SK-N-SH treated with all-trans-retinoic acid at 6 μM for 48 hours (cell line): Measurements from ENCODE around the gene MYO1H.

Experiments used
- ATAC-seq: fragments of 200-7000 bp; cut with Tn5 transposase; 3 replicates; pipeline ENCODE4 v1.9.1; 2020; ENCODE audit warnings: mild to moderate bottlenecking, moderate library complexity
- BACH2 ChIP-seq: fragments of 250-450 bp; sonication (Bioruptor Pico); IDR thresholded peaks from 2 replicates; pipeline ENCODE4 v1.9.0; 2021; ENCODE audit warnings: mild to moderate bottlenecking, borderline replicate concordance
- CREB5 ChIP-seq: fragments of 250-450 bp; sonication (Bioruptor Pico); IDR thresholded peaks from 2 replicates; pipeline ENCODE4 v1.5.1; 2020; ENCODE audit warnings: low read depth, mild to moderate bottlenecking, moderate library complexity
- CSDC2 ChIP-seq: fragments of 250-450 bp; sonication (Bioruptor Pico); IDR thresholded peaks from 2 replicates; pipeline ENCODE4 v1.5.0; 2020; ENCODE audit warnings: mild to moderate bottlenecking, moderate library complexity
- CSRNP3 ChIP-seq: fragments of 250-450 bp; sonication (Bioruptor Pico); IDR thresholded peaks from 2 replicates; pipeline ENCODE4 v1.5.1; 2021; ENCODE audit warnings: mild to moderate bottlenecking, moderate library complexity
- GLIS3 ChIP-seq: fragments of 250-450 bp; sonication (Bioruptor Pico); IDR thresholded peaks from 2 replicates; pipeline ENCODE4 v1.5.0; 2020; ENCODE audit warnings: mild to moderate bottlenecking, moderate library complexity
- ISL1 ChIP-seq: fragments of 250-450 bp; sonication (Bioruptor Pico); IDR thresholded peaks from 2 replicates; pipeline ENCODE4 v2.1.2; 2022; ENCODE audit warnings: mild to moderate bottlenecking, moderate library complexity
- OSR1 ChIP-seq: fragments of 250-450 bp; sonication (Bioruptor Pico); IDR thresholded peaks from 2 replicates; pipeline ENCODE4 v1.8.0; 2022; ENCODE audit warnings: moderate library complexity, mild to moderate bottlenecking, inconsistent platforms
- PATZ1 ChIP-seq: fragments of 250-450 bp; sonication (Bioruptor Pico); IDR thresholded peaks from 2 replicates; pipeline ENCODE4 v1.8.0; 2020; ENCODE audit warnings: mild to moderate bottlenecking, moderate library complexity, borderline replicate concordance
- PPARA ChIP-seq: fragments of 250-450 bp; sonication (Bioruptor Pico); IDR thresholded peaks from 2 replicates; pipeline ENCODE4 v1.5.0; 2020; ENCODE audit warnings: mild to moderate bottlenecking, borderline replicate concordance
- RARB ChIP-seq: fragments of 250-450 bp; sonication (Bioruptor Pico); IDR thresholded peaks from 2 replicates; pipeline ENCODE4 v1.8.0; 2021; ENCODE audit warnings: mild to moderate bottlenecking, moderate library complexity
- SNAI2 ChIP-seq: fragments of 250-450 bp; sonication (Bioruptor Pico); IDR thresholded peaks from 2 replicates; pipeline ENCODE4 v1.5.0; 2020; ENCODE audit warnings: mild to moderate bottlenecking, moderate library complexity
- TCF4 ChIP-seq: fragments of 250-450 bp; sonication (Bioruptor Pico); IDR thresholded peaks from 2 replicates; pipeline ENCODE4 v1.8.0; 2021; ENCODE audit warnings: mild to moderate bottlenecking, moderate library complexity, borderline replicate concordance
- TOX ChIP-seq: fragments of 250-450 bp; sonication (Bioruptor Pico); IDR thresholded peaks from 2 replicates; pipeline ENCODE4 v1.8.0; 2021; ENCODE audit warnings: mild to moderate bottlenecking, moderate library complexity, borderline replicate concordance
- TSHZ2 ChIP-seq: fragments of 250-450 bp; sonication (Bioruptor Pico); IDR thresholded peaks from 2 replicates; pipeline ENCODE4 v1.5.0; 2020; ENCODE audit warnings: mild to moderate bottlenecking, moderate library complexity
- ZC3H10 ChIP-seq: fragments of 250-450 bp; sonication (Bioruptor Pico); IDR thresholded peaks from 2 replicates; pipeline ENCODE4 v1.5.1; 2021; ENCODE audit warnings: mild to moderate bottlenecking, moderate library complexity
- ZFP30 ChIP-seq: fragments of 450-650 bp; formaldehyde crosslinking; IDR thresholded peaks from 2 replicates; pipeline ENCODE4 v1.5.0; 2022; ENCODE audit warnings: mild to moderate bottlenecking, moderate library complexity
- ZNF70 ChIP-seq: fragments of 450-650 bp; formaldehyde crosslinking; IDR thresholded peaks from 2 replicates; pipeline ENCODE4 v1.5.0; 2020; ENCODE audit warnings: mild to moderate bottlenecking, moderate library complexity
- ZNF8 ChIP-seq: fragments of 450-650 bp; formaldehyde crosslinking; IDR thresholded peaks from 2 replicates; pipeline ENCODE4 v1.5.0; 2020; ENCODE audit warnings: mild to moderate bottlenecking, moderate library complexity

Gene MYO1H

GRCh38 chr12:109440851-109441490, 93.3 kb downstream of the MYO1H start:
- no peak for TF ChIP-seq CSDC2 (CRISPR knock-in tag)
- no peak for TF ChIP-seq RARB (CRISPR knock-in tag)
- ATAC-seq = no peak

- no peak for TF ChIP-seq SNAI2 (CRISPR knock-in tag)
- no peak for TF ChIP-seq OSR1 (CRISPR knock-in tag)
- TF ChIP-seq BACH2 = no peak
- TF ChIP-seq CSRNP3 (CRISPR knock-in tag) = no peak
- TF ChIP-seq ZC3H10 = no peak
- no peak for TF ChIP-seq GLIS3 (CRISPR knock-in tag)
- TF ChIP-seq ZNF8 = no peak
- TF ChIP-seq PATZ1 (CRISPR knock-in tag) = no peak
- TF ChIP-seq TOX (CRISPR knock-in tag) = no peak
- TF ChIP-seq CREB5 (CRISPR knock-in tag) = no peak
Measured at GRCh38 chr12:109443794-109444193, 96.1 kb downstream of the MYO1H start.

GRCh38 chr12:109444259-109444658, 96.6 kb downstream of the MYO1H start:
- no peak for ATAC-seq
- TF ChIP-seq ZNF70 (CRISPR knock-in tag) (no peak), ISL1 (CRISPR knock-in tag) (no peak), RARB (CRISPR knock-in tag) (no peak), CSDC2 (CRISPR knock-in tag) (no peak), CSRNP3 (CRISPR knock-in tag) (no peak), ZFP30 (no peak), TSHZ2 (no peak), PPARA (CRISPR knock-in tag) (no peak), CREB5 (CRISPR knock-in tag) (no peak), TCF4 (CRISPR knock-in tag) (no peak), TOX (CRISPR knock-in tag) (no peak)
- TF ChIP-seq, all 23 proteins: peak for 0

More at GRCh38 chr12:109443794-109444193, 96.1 kb downstream of the MYO1H start:
- ATAC-seq = no peak
